ENCODE results near the gene TMC1.

GRCh38 chr9:72827950-72828731 is 306.7 kb downstream of the TMC1 start:
- TF ChIP-seq TCF7 (IDR thresholded peaks at IDR 0.05; ENCODE audit: low read depth) (peak; percentile 39; the same call in 1 of the 2 replicates), SP5 (CRISPR knock-in tag; IDR thresholded peaks at IDR 0.05; ENCODE audit: borderline replicate concordance, low read depth) (no peak), CTCF (CRISPR knock-in tag; IDR thresholded peaks at IDR 0.05) (no peak), TCF12 (IDR thresholded peaks at IDR 0.05) (no peak), TCF12 (CRISPR knock-in tag; IDR thresholded peaks at IDR 0.05) (no peak), SIN3A (IDR thresholded peaks at IDR 0.05; ENCODE audit: borderline replicate concordance, low read depth, low read length) (no peak), TAF1 (CRISPR knock-in tag; IDR thresholded peaks at IDR 0.05) (no peak)

Data from HepG2 (cell line).